Measurements from ENCODE around the gene TTC3.

Gene TTC3

GRCh38 chr21:37208741-37209225 is 135.7 kb downstream of the TTC3 start:
- Histone ChIP-seq H3K14ac (ENCODE audit: low read length) (no peak overlapping the region), H3K4ac (ENCODE audit: low read depth, low read length) (no peak overlapping the region), H3K27me3 (ENCODE audit: insufficient read depth, low read length) (no peaks in the 10 kb centered on the region), H3K18ac (ENCODE audit: low read length) (no peak overlapping the region), H3K79me1 (ENCODE audit: low read length) (no peaks in the 10 kb centered on the region), H3K9ac (ENCODE audit: low read length) (no peak overlapping the region), H2AK5ac (ENCODE audit: low read length) (no peak overlapping the region), H3K79me2 (ENCODE audit: control insufficient read depth, insufficient read depth, low read length, poor library complexity) (no peaks in the 10 kb centered on the region), H3K9me3 (ENCODE audit: insufficient read depth, low read depth, low read length) (peaks cover 4% of the 10 kb centered on the region), H3K4me2 (ENCODE audit: low read length) (no peak overlapping the region), H4K91ac (ENCODE audit: low read depth, low read length) (no peak overlapping the region), H2BK120ac (ENCODE audit: insufficient read depth, low read length, poor library complexity) (no peak overlapping the region), H3K4me3 (ENCODE audit: low read depth, low read length) (no peak overlapping the region), H3K23ac (ENCODE audit: low read length) (no peak overlapping the region), H3K27ac (ENCODE audit: low read depth, low read length) (no peak overlapping the region), H2BK5ac (ENCODE audit: low read depth, low read length, poor library complexity) (no peak overlapping the region), H3K4me1 (ENCODE audit: control insufficient read depth in 1 of 2, insufficient read depth in 2 of 2, low read length in 2 of 2) (peaks cover 0 to 3% of the 10 kb centered on the region in 2 experiments), H2AFZ (ENCODE audit: insufficient read depth, low read length, poor library complexity) (no peak overlapping the region), H2BK12ac (ENCODE audit: low read length) (no peak overlapping the region), H3K36me3 (ENCODE audit: control insufficient read depth in 1 of 2, insufficient read depth in 2 of 2, low read length in 2 of 2) (no peaks in the 10 kb centered on the region), H4K12ac (ENCODE audit: low read depth, low read length) (no peak overlapping the region), H4K8ac (ENCODE audit: low read depth, low read length) (no peak overlapping the region)
- no peak for DNase-seq
- WGBS (ENCODE audit: extremely low coverage, insufficient coverage, insufficient read length): no CpG with 5 or more reads among the region's 15 CpGs

DNA sequence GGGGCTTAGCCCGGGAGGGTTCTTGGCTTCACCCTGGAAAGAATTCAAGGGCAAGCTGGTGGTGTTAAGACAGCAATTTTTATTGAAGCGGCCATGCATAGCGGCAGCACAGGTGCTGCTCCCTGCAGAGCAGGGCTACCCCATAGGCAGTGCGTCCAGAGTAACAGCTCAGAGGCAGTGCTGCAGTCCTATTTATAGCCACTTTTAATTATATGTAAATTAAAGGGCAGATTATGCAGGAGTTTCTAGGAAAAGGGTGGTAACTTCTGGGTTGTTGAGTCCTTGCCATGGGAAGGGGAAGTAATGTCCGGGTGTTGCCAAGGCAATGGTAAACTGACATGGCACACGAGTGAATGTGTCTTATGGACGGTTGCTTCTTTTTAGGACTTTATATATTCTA is 137.1 kb downstream of the TTC3 start:
- no peak overlapping the region for H2BK12ac ChIP-seq (ENCODE audit: low read length)
- no peak overlapping the region for H4K12ac ChIP-seq (ENCODE audit: low read depth, low read length)
- WGBS (ENCODE audit: extremely low coverage, insufficient coverage, insufficient read length): no CpG with 5 or more reads among the region's 7 CpGs
- no peak overlapping the region for H3K4me3 ChIP-seq (ENCODE audit: low read depth, low read length)
- no peaks in the 10 kb centered on the region for H3K27me3 ChIP-seq (ENCODE audit: insufficient read depth, low read length)
- no peak overlapping the region for H2BK120ac ChIP-seq (ENCODE audit: insufficient read depth, low read length, poor library complexity)
- H2BK5ac ChIP-seq (ENCODE audit: low read depth, low read length, poor library complexity): no peak overlapping the region
- no peak overlapping the region for H3K14ac ChIP-seq (ENCODE audit: low read length)
- DNase-seq: no peak
- no peaks in the 10 kb centered on the region for H3K79me2 ChIP-seq (ENCODE audit: control insufficient read depth, insufficient read depth, low read length, poor library complexity)
- H3K4me2 ChIP-seq (ENCODE audit: low read length): no peak overlapping the region
- no peak overlapping the region for H2AK5ac ChIP-seq (ENCODE audit: low read length)
- H3K9me3 ChIP-seq (ENCODE audit: insufficient read depth, low read depth, low read length): peaks cover 4% of the 10 kb centered on the region
- H2AFZ ChIP-seq (ENCODE audit: insufficient read depth, low read length, poor library complexity): no peak overlapping the region
- no peak overlapping the region for H3K9ac ChIP-seq (ENCODE audit: low read length)
- H3K18ac ChIP-seq (ENCODE audit: low read length): no peak overlapping the region
- H3K27ac ChIP-seq (ENCODE audit: low read depth, low read length): no peak overlapping the region
- no peak overlapping the region for H3K4ac ChIP-seq (ENCODE audit: low read depth, low read length)
- H4K8ac ChIP-seq (ENCODE audit: low read depth, low read length): no peak overlapping the region
- H3K79me1 ChIP-seq (ENCODE audit: low read length): no peaks in the 10 kb centered on the region
- H3K23ac ChIP-seq (ENCODE audit: low read length): no peak overlapping the region
- H3K36me3 ChIP-seq (ENCODE audit: control insufficient read depth in 1 of 2, insufficient read depth in 2 of 2, low read length in 2 of 2): no peaks in the 10 kb centered on the region
- H4K91ac ChIP-seq (ENCODE audit: low read depth, low read length): no peak overlapping the region
- peaks cover 0 to 3% of the 10 kb centered on the region in 2 experiments for H3K4me1 ChIP-seq (ENCODE audit: control insufficient read depth in 1 of 2, insufficient read depth in 2 of 2, low read length in 2 of 2)

DNA sequence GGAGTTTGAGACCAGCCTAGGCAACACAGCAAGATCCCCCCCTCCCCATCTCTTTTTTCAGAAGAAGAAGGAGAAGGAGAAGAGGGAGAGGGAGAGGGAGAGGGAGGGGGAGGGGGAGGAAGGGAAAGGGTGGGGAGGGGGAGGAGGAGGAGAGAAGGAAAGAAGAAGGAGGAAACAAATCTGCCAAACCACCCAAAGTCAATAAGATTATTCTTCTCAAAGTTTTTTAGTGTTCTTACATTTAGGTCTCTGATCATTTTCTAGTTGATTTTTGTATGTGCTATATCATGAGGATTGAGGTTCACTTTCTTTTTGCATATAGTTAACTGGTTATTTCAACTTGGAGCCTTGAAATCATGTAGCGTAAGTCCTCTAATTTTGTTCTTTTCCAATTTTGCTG is 137.7 kb downstream of the TTC3 start:
- no CpG with 5 or more reads among the region's 1 CpG for WGBS (ENCODE audit: extremely low coverage, insufficient coverage, insufficient read length)
- no peak for DNase-seq
- peaks cover 4% of the 10 kb centered on the region for H3K9me3 ChIP-seq (ENCODE audit: insufficient read depth, low read depth, low read length)

DNA sequence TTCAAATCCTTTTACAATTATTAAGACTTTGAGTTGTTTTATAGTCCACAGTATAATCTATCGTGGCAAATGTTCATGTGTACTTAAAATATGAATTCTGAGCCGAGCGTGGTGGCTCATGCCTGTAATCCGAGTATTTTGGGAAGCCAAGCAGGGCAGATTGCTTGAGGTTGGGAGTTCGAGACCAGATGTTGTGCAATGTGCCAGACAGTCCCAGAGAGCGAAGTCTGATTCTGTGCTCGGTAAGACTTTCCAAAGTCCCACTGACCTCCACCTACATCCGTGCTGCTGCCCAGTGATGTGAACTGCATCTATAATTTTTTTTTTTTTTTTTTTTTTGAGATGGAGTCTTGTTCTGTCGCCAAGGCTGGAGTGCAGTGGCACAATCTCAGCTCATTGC is 141.9 kb downstream of the TTC3 start:
- Histone ChIP-seq H3K79me2 (ENCODE audit: control insufficient read depth, insufficient read depth, low read length, poor library complexity) (no peaks in the 10 kb centered on the region), H3K4me3 (ENCODE audit: low read depth, low read length) (no peak overlapping the region), H2BK120ac (ENCODE audit: insufficient read depth, low read length, poor library complexity) (no peak overlapping the region), H3K4me1 (ENCODE audit: control insufficient read depth in 1 of 2, insufficient read depth in 2 of 2, low read length in 2 of 2) (no peaks in the 10 kb centered on the region), H3K23ac (ENCODE audit: low read length) (no peak overlapping the region), H3K9ac (ENCODE audit: low read length) (no peak overlapping the region), H3K9me3 (ENCODE audit: insufficient read depth, low read depth, low read length) (peaks cover 2% of the 10 kb centered on the region), H3K4ac (ENCODE audit: low read depth, low read length) (no peak overlapping the region), H3K14ac (ENCODE audit: low read length) (no peak overlapping the region), H3K36me3 (ENCODE audit: control insufficient read depth in 1 of 2, insufficient read depth in 2 of 2, low read length in 2 of 2) (no peaks in the 10 kb centered on the region), H2BK5ac (ENCODE audit: low read depth, low read length, poor library complexity) (no peak overlapping the region), H4K91ac (ENCODE audit: low read depth, low read length) (no peak overlapping the region), H3K27me3 (ENCODE audit: insufficient read depth, low read length) (no peaks in the 10 kb centered on the region), H3K27ac (ENCODE audit: low read depth, low read length) (no peak overlapping the region), H2AK5ac (ENCODE audit: low read length) (no peak overlapping the region), H3K79me1 (ENCODE audit: low read length) (no peaks in the 10 kb centered on the region), H4K8ac (ENCODE audit: low read depth, low read length) (no peak overlapping the region), H4K12ac (ENCODE audit: low read depth, low read length) (no peak overlapping the region), H3K18ac (ENCODE audit: low read length) (no peak overlapping the region), H3K4me2 (ENCODE audit: low read length) (no peak overlapping the region), H2AFZ (ENCODE audit: insufficient read depth, low read length, poor library complexity) (no peak overlapping the region), H2BK12ac (ENCODE audit: low read length) (no peak overlapping the region)
- no peak for DNase-seq
- WGBS (ENCODE audit: extremely low coverage, insufficient coverage, insufficient read length): no CpG with 5 or more reads among the region's 9 CpGs

More for the DNA sequence above, 137.7 kb downstream of the TTC3 start:
- H3K27ac ChIP-seq (ENCODE audit: low read depth, low read length): no peak overlapping the region
- no peaks in the 10 kb centered on the region for H3K27me3 ChIP-seq (ENCODE audit: insufficient read depth, low read length)
- H3K23ac ChIP-seq (ENCODE audit: low read length): no peak overlapping the region
- H3K4me1 ChIP-seq (ENCODE audit: control insufficient read depth in 1 of 2, insufficient read depth in 2 of 2, low read length in 2 of 2): peaks cover 0 to 3% of the 10 kb centered on the region in 2 experiments
- no peak overlapping the region for H3K4me2 ChIP-seq (ENCODE audit: low read length)
- H2AFZ ChIP-seq (ENCODE audit: insufficient read depth, low read length, poor library complexity): no peak overlapping the region
- H2BK120ac ChIP-seq (ENCODE audit: insufficient read depth, low read length, poor library complexity): no peak overlapping the region
- no peak overlapping the region for H3K4ac ChIP-seq (ENCODE audit: low read depth, low read length)
- H2BK12ac ChIP-seq (ENCODE audit: low read length): no peak overlapping the region
- no peak overlapping the region for H2BK5ac ChIP-seq (ENCODE audit: low read depth, low read length, poor library complexity)
- no peak overlapping the region for H4K12ac ChIP-seq (ENCODE audit: low read depth, low read length)
- no peaks in the 10 kb centered on the region for H3K36me3 ChIP-seq (ENCODE audit: control insufficient read depth in 1 of 2, insufficient read depth in 2 of 2, low read length in 2 of 2)
- H3K18ac ChIP-seq (ENCODE audit: low read length): no peak overlapping the region
- no peak overlapping the region for H3K9ac ChIP-seq (ENCODE audit: low read length)
- H3K14ac ChIP-seq (ENCODE audit: low read length): no peak overlapping the region
- H4K91ac ChIP-seq (ENCODE audit: low read depth, low read length): no peak overlapping the region
- H3K79me1 ChIP-seq (ENCODE audit: low read length): no peaks in the 10 kb centered on the region
- no peak overlapping the region for H4K8ac ChIP-seq (ENCODE audit: low read depth, low read length)
- no peak overlapping the region for H2AK5ac ChIP-seq (ENCODE audit: low read length)
- H3K4me3 ChIP-seq (ENCODE audit: low read depth, low read length): no peak overlapping the region
- H3K79me2 ChIP-seq (ENCODE audit: control insufficient read depth, insufficient read depth, low read length, poor library complexity): no peaks in the 10 kb centered on the region

Data from trophoblast cell (in vitro differentiated cells and primary cell).